GM12875 (cell line): ENCODE measurements around the gene HORMAD1.
"Not testable (repeated sequence)": the region's sequence is repeated elsewhere in the genome, so short reads cannot be mapped to it uniquely, and the experiment has no call there.

Source experiments
- H3K4me3 ChIP-seq: one replicate; pipeline ENCODE4 v1.5.1; 2011; ENCODE audit warnings: low read depth, low read length, control low read depth
- CTCF ChIP-seq: IDR thresholded peaks from 2 replicates; pipeline ENCODE4 v1.5.1; 2011; ENCODE audit warnings: low read depth, mild to moderate bottlenecking, control low read depth, inconsistent platforms, low read length, moderate library complexity, borderline replicate concordance; ENCODE audit not compliant: insufficient read depth

The HORMAD1 gene

GRCh38 chr1:150724336-150724735, 3.6 kb upstream of the HORMAD1 start:
- no peak overlapping the region for H3K4me3 ChIP-seq
- no peak for TF ChIP-seq CTCF

GRCh38 chr1:150720098-150720497, 597 bp downstream of the HORMAD1 start:
- no peak overlapping the region for H3K4me3 ChIP-seq
- TF ChIP-seq CTCF, result no peak

GRCh38 chr1:150718225-150718891, 2.3 kb downstream of the HORMAD1 start:
- no peak for TF ChIP-seq CTCF
- H3K4me3 ChIP-seq, result no peak overlapping the region

DNA sequence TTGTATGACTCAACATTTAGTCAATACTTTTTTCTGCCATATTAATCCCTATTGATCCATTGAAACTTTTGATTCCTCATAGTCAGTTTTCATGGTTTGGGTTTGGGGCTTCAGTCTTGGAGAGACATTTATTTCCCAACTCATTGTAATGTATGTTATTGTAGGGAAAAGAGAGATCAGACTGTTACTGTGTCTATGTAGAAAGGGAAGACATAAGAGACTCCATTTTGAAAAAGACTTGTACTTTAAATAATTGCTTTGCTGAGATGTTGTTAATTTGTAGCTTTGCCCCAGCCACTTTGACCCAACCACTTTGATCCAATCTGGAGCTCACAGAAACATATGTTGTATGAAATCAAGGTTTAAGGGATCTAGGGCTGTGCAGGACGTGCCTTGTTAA, 11.7 kb downstream of the HORMAD1 start:
- not testable (repeated sequence) for H3K4me3 ChIP-seq

DNA sequence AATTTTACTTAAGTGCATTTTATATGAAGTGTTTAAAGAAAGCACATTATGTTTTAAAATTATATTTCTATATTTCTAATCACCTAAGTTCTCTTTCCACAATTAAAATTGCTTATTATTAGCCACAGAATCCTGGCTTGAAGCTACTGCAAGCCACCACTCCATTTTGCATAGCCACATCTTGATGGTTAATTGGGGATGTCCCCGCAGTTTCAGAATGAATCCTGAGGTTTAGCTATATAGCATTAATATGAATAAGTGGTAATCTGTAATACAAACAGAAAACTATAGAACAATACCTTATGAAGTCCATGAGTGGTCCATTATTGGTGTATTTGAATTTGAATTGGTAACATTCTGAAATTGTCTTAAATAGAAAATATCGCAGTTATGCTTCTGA, 12.1 kb downstream of the HORMAD1 start:
- no peak for TF ChIP-seq CTCF
- no peak overlapping the region for H3K4me3 ChIP-seq

- H3K4me3 ChIP-seq, result no peak overlapping the region
- TF ChIP-seq CTCF, result no peak
Measured at GRCh38 chr1:150706091-150706490, 14.6 kb downstream of the HORMAD1 start.

DNA sequence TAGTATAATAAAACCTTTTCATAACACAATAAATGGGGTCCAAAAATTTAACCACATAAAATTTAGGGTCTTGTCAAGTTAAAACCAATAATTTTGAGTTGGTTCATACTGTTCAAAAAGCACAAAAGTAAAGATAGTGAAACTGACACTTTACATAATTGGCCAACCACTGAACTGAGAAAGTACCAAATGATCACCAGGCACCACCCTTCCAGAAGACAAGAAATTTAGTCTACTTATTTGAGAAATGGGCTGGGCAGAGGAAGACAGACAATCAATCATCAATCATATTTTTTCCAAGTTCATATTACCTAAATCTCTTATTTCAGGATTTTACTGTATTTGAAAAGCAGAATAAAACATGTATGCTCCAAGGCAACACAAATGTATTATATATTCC, 17.3 kb downstream of the HORMAD1 start:
- TF ChIP-seq CTCF, result no peak
- no peak overlapping the region for H3K4me3 ChIP-seq
